RCC 7860 (cell line): ENCODE measurements around the gene RPS6KA6.
"Not testable (repeated sequence)": the region's sequence is repeated elsewhere in the genome, so short reads cannot be mapped to it uniquely, and the experiment has no call there.

Source experiments
- DNase-seq: peaks from one replicate; pipeline ENCODE4 v3.0.0-alpha.2; 2015; ENCODE audit warnings: low spot score
- FAIRE-seq: peaks from 2 replicates; lab custom pipeline; 2012; peaks lifted over from hg19 to GRCh38; lab: Jason Lieb, UNC

RPS6KA6 gene

GRCh38 chrX:84165711-84166110 lies 22.3 kb downstream of the RPS6KA6 start:
- no peak for DNase-seq
- no peak for FAIRE-seq

- no peak for DNase-seq
- no peak for FAIRE-seq
Observed at GRCh38 chrX:84162401-84162800, 25.6 kb downstream of the RPS6KA6 start.

- FAIRE-seq (no peak), DNase-seq (no peak)
Observed at GRCh38 chrX:84161641-84162040, 26.4 kb downstream of the RPS6KA6 start.

GRCh38 chrX:84160736-84161135 lies 27.3 kb downstream of the RPS6KA6 start:
- DNase-seq (no peak), FAIRE-seq (no peak)

- FAIRE-seq (no peak), DNase-seq (no peak)
Observed at GRCh38 chrX:84156821-84157220, 31.2 kb downstream of the RPS6KA6 start.

GRCh38 chrX:84155938-84156337 lies 32.1 kb downstream of the RPS6KA6 start:
- FAIRE-seq, result no peak
- DNase-seq, result no peak

GRCh38 chrX:84153538-84153937 lies 34.5 kb downstream of the RPS6KA6 start:
- FAIRE-seq (no peak), DNase-seq (no peak)

- DNase-seq (no peak), FAIRE-seq (no peak)
Observed at GRCh38 chrX:84144991-84145390, 43.0 kb downstream of the RPS6KA6 start.

GRCh38 chrX:84144281-84144680 lies 43.7 kb downstream of the RPS6KA6 start:
- FAIRE-seq (no peak), DNase-seq (no peak)

- DNase-seq (no peak), FAIRE-seq (no peak)
Observed at GRCh38 chrX:84133023-84133422, 55.0 kb downstream of the RPS6KA6 start.

GRCh38 chrX:84123585-84123984 lies 64.4 kb downstream of the RPS6KA6 start:
- FAIRE-seq (no peak), DNase-seq (no peak)

GRCh38 chrX:84118769-84119168 lies 69.2 kb downstream of the RPS6KA6 start:
- DNase-seq (no peak), FAIRE-seq (no peak)

GRCh38 chrX:84118315-84118714 lies 69.7 kb downstream of the RPS6KA6 start:
- no peak for DNase-seq
- no peak for FAIRE-seq

GRCh38 chrX:84108584-84108983 lies 79.4 kb downstream of the RPS6KA6 start:
- DNase-seq, result no peak
- no peak for FAIRE-seq

GRCh38 chrX:84099120-84099519 lies 88.9 kb downstream of the RPS6KA6 start:
- FAIRE-seq (no peak), DNase-seq (no peak)

GRCh38 chrX:84079479-84080197 lies 108.4 kb downstream of the RPS6KA6 start:
- DNase-seq, FAIRE-seq: not testable (repeated sequence)

- DNase-seq (no peak), FAIRE-seq (no peak)
Observed at GRCh38 chrX:84078991-84079390, 109.0 kb downstream of the RPS6KA6 start.

- FAIRE-seq (no peak), DNase-seq (no peak)
Observed at GRCh38 chrX:84064814-84065213, 123.2 kb downstream of the RPS6KA6 start.

- DNase-seq (no peak), FAIRE-seq (no peak)
Observed at GRCh38 chrX:84064164-84064563, 123.8 kb downstream of the RPS6KA6 start.

- DNase-seq, result no peak
- FAIRE-seq, result no peak
Observed at GRCh38 chrX:84047339-84047738, 140.7 kb downstream of the RPS6KA6 start.

- FAIRE-seq (no peak), DNase-seq (no peak)
Observed at GRCh38 chrX:84046403-84046984, 141.5 kb downstream of the RPS6KA6 start.

GRCh38 chrX:84044051-84044450 lies 143.9 kb downstream of the RPS6KA6 start:
- DNase-seq, result no peak
- no peak for FAIRE-seq
